B cell (primary cell): Measurements from ENCODE around the gene TP53TG5. TPM values are rescaled to one million over a fixed set of nuclear protein-coding genes. Genes with fewer than 3 reads are reported as not detected.

Experiments
- ATAC-seq: fragments of 200-7000 bp; cut with Tn5 transposase; one replicate; pipeline ENCODE4 v1.10.0; 2021; ENCODE audit warnings: low read depth, mild to moderate bottlenecking, moderate number of reproducible peaks, moderate library complexity
- CTCF ChIA-PET: fragments of 350-600 bp; sonication (Branson Sonifier 250); formaldehyde crosslinking; loops from one replicate; lab custom pipeline; 2021; ENCODE audit warnings: antibody characterized with exemption, inconsistent platforms; lab: Charles Lee
- POLR2A ChIA-PET: fragments of 350-600 bp; sonication (Branson Sonifier 250); formaldehyde crosslinking; loops from one replicate; lab custom pipeline; 2021; ENCODE audit warnings: antibody characterized with exemption; lab: Charles Lee
- DNase-seq: peaks from one replicate; pipeline ENCODE4 v3.0.0; 2013
- H2AFZ ChIP-seq: 2 replicates; pipeline ENCODE4 v1.6.1; 2012; ENCODE audit warnings: mild to moderate bottlenecking, low read depth, low read length; ENCODE audit not compliant: insufficient read depth, poor library complexity, severe bottlenecking
- H3K27ac ChIP-seq, 2 donors: 1 replicate in 1 of 2; 2 replicates in 1 of 2; pipeline ENCODE4 v1.5.1; 2012 to 2013; ENCODE audit warnings: low read length in 2 of 2, mild to moderate bottlenecking in 2 of 2, moderate library complexity in 1 of 2
- H3K27me3 ChIP-seq, 4 experiments: fragments of 200-600 bp in 1 of 4; sonication (generic) in 1 of 4; replicated peaks in 1 of 4; 1 replicate in 2 of 4; 2 replicates in 2 of 4; pipeline versions ENCODE4 v1.6.1 to v1.7.0; 2013 to 2016; ENCODE audit warnings: low read length in 3 of 4, mild to moderate bottlenecking in 2 of 4, mixed read lengths in 1 of 4, moderate library complexity in 1 of 4; ENCODE audit not compliant: insufficient read depth in 4 of 4, control insufficient read depth in 3 of 4; ENCODE audit errors: control extremely low read depth in 1 of 4
- H3K36me3 ChIP-seq, 2 experiments: replicated peaks in 1 of 2; 1 replicate in 1 of 2; 2 replicates in 1 of 2; pipeline versions ENCODE4 v1.6.1 to v1.7.1; 2013; ENCODE audit warnings: low read length in 1 of 2; ENCODE audit not compliant: insufficient read depth in 2 of 2, control insufficient read depth in 1 of 2; ENCODE audit errors: control extremely low read depth in 1 of 2, extremely low read depth in 1 of 2
- H3K4me1 ChIP-seq, 2 donors: fragments of 200-600 bp in 1 of 2; sonication (generic) in 1 of 2; 1 replicate in 1 of 2; 2 replicates in 1 of 2; pipeline versions ENCODE4 v1.5.1 to v1.6.1; 2013 to 2017; ENCODE audit warnings: low read length in 2 of 2; ENCODE audit not compliant: control insufficient read depth in 2 of 2, insufficient read depth in 2 of 2
- H3K4me2 ChIP-seq: replicated peaks from 2 replicates; pipeline ENCODE3; 2012; ENCODE audit warnings: mild to moderate bottlenecking, low read depth, low read length; ENCODE audit not compliant: poor library complexity, severe bottlenecking
- H3K4me3 ChIP-seq, 5 experiments: fragments of 200-600 bp in 1 of 5; sonication (generic) in 1 of 5; 1 replicate in 3 of 5; 2 replicates in 2 of 5; pipeline versions ENCODE4 v1.5.1 to v1.7.0; 2011 to 2016; ENCODE audit warnings: low read length in 4 of 5, mild to moderate bottlenecking in 4 of 5, low read depth in 2 of 5, control low read depth in 1 of 5, moderate library complexity in 1 of 5; ENCODE audit not compliant: insufficient read depth in 1 of 5; ENCODE audit errors: control extremely low read depth in 1 of 5, extremely low read depth in 1 of 5
- H3K79me2 ChIP-seq: fragments of 200-600 bp; sonication (generic); one replicate; pipeline ENCODE4 v1.6.0; 2016; ENCODE audit warnings: low read length; ENCODE audit not compliant: control insufficient read depth, insufficient read depth
- H3K9ac ChIP-seq: fragments of 200-600 bp; sonication (generic); 2 replicates; pipeline ENCODE4 v1.6.1; 2017; ENCODE audit warnings: mild to moderate bottlenecking, low read length, moderate library complexity
- H3K9me3 ChIP-seq, 3 donors: one replicate each; pipeline versions ENCODE4 v1.6.1 to v1.7.1; 2013; ENCODE audit warnings: low read length in 2 of 3; ENCODE audit not compliant: control insufficient read depth in 2 of 3, insufficient read depth in 1 of 3; ENCODE audit errors: control extremely low read depth in 1 of 3
- H4K20me1 ChIP-seq: 2 replicates; pipeline ENCODE4 v1.6.0; 2012; ENCODE audit warnings: mild to moderate bottlenecking, low read length; ENCODE audit not compliant: insufficient read depth, control insufficient read depth, poor library complexity, severe bottlenecking
- H3K27ac Mint-ChIP-seq: one replicate; pipeline ENCODE4 v1.8.0; 2021; ENCODE audit warnings: mixed read lengths
- H3K27me3 Mint-ChIP-seq: one replicate; pipeline ENCODE4 v1.8.0; 2021; ENCODE audit warnings: mixed read lengths
- H3K4me1 Mint-ChIP-seq: one replicate; pipeline ENCODE4 v1.8.0; 2021; ENCODE audit warnings: mixed read lengths
- H3K4me3 Mint-ChIP-seq: one replicate; pipeline ENCODE4 v1.8.0; 2021; ENCODE audit warnings: mixed read lengths
- H3K9me3 Mint-ChIP-seq: one replicate; pipeline ENCODE4 v1.8.0; 2022; ENCODE audit warnings: mixed read lengths; ENCODE audit not compliant: insufficient read depth
- EZH2 ChIP-seq: IDR thresholded peaks from 2 replicates; pipeline ENCODE4 v1.6.1; 2012; ENCODE audit warnings: borderline replicate concordance, low read depth, mild to moderate bottlenecking, moderate library complexity, low read length; ENCODE audit not compliant: insufficient read depth, poor library complexity, severe bottlenecking
- WGBS: methylation state at CpG from one replicate; pipeline ENCODE4 v1.1.5; 2013; ENCODE audit warnings: missing lambda C conversion rate; ENCODE audit not compliant: insufficient coverage; 5-methylcytosine and 5-hydroxymethylcytosine counted together
- intact Hi-C: fragments of 100-400 bp; cut with micrococcal nuclease; formaldehyde crosslinking; loops from one replicate; pipeline ENCODE4 v1.10.0; 2022
- polyA plus RNA-seq: library from polyadenylated mRNA; depleted of rRNA; stranded (reverse); fragments of >200 nt; gene quantifications from 2 replicates; pipeline ENCODE4 v1.2.3, GENCODE V29; 2012
- total RNA-seq, 2 donors: library from RNA; stranded (reverse); fragments of 120-200 nt in 1 of 2; gene quantifications; 1 replicate in 1 of 2; 2 replicates in 1 of 2; pipeline versions ENCODE4 v1.2.3 to v1.2.4, GENCODE V29; 2013 to 2022
- TF ChIP-seq, protein P1 (sequence below): fragments of 200-600 bp; IDR thresholded peaks from one replicate; pipeline ENCODE4 v1.8.0; 2022; ENCODE audit warnings: antibody characterized with exemption, mild to moderate bottlenecking

Gene TP53TG5
- total and polyA plus RNA-seq, 2 donors (not counting 1 experiment from before 2014, with no cell fraction given), result not detected

DNA sequence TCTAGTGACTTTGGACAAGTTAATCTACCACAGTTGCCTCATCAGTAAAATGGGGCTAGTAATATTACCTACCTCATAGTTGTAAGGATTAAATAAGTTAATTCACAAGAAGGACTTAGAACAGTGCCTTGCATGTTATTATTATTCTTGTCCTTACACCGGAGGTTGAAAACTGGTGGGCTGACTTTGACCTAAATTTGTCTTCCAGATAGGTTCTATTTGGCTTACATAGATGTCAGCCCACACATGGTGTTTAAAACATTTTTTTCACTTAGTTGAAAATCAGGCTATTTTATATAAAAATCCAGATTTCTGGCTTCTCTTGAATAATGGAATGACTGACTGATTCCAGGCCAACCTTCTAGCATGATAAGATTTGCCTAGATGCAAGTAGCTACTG lies 11.9 kb downstream of the TP53TG5 start:
- POLR2A ChIA-PET, result interaction anchor here (1.0 to 1.6 kb wide), 2 partner anchors 7 to 53 kb away, joined by 3 to 6 read pairs; no protein-coding TSS in a partner anchor

DNA sequence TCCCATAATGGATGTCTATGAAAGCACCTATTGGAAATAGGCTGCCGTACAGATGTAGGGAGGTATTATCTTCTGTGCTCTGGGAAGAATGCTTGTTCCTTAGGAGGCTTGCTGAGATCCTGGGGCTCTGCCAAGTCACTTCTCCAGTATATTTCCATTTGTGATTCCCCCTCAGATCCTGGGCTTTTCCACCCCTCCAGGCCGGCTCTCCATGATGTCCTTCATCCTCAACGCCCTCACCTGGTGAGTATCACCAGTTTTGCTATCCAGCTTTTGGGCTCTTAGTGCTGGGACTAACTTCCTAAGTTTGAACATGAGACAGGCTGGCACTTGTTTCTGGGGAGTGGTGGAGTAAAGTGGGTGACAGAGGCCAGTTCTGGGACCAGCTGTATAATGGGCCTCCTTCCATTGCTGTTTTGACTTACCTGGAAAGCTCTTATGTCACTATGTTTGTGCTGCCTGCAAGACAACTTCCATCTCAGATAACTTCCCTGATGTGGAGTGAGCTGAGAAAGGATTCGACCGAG lies 12.6 kb downstream of the TP53TG5 start:
- Mint-ChIP-seq H3K27me3 (no peaks in the 10 kb centered on the region), H3K9me3 (no peaks in the 10 kb centered on the region), H3K4me1 (peaks cover 70% of the 10 kb centered on the region), H3K4me3 (peak overlapping the region; percentile 44), H3K27ac (no peak overlapping the region)
- H3K9ac ChIP-seq, result no peak overlapping the region
- no peak overlapping the region for H3K27ac ChIP-seq
- TF ChIP-seq, protein P1, sequence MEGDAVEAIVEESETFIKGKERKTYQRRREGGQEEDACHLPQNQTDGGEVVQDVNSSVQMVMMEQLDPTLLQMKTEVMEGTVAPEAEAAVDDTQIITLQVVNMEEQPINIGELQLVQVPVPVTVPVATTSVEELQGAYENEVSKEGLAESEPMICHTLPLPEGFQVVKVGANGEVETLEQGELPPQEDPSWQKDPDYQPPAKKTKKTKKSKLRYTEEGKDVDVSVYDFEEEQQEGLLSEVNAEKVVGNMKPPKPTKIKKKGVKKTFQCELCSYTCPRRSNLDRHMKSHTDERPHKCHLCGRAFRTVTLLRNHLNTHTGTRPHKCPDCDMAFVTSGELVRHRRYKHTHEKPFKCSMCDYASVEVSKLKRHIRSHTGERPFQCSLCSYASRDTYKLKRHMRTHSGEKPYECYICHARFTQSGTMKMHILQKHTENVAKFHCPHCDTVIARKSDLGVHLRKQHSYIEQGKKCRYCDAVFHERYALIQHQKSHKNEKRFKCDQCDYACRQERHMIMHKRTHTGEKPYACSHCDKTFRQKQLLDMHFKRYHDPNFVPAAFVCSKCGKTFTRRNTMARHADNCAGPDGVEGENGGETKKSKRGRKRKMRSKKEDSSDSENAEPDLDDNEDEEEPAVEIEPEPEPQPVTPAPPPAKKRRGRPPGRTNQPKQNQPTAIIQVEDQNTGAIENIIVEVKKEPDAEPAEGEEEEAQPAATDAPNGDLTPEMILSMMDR, result no peak
- TF ChIP-seq EZH2, result no peak
- H2AFZ ChIP-seq, result no peak overlapping the region
- peaks cover 41% of the 10 kb centered on the region for H3K79me2 ChIP-seq
- H3K4me2 ChIP-seq, result no peak overlapping the region
- WGBS, result 100% methylated on average over 3 of the region's 5 CpGs
- ChIA-PET POLR2A (interaction anchor here (1.6 to 3.3 kb wide), 2 partner anchors 8 to 71 kb away, joined by 6 to 39 read pairs; no protein-coding TSS in a partner anchor), CTCF (interaction anchor here (0.7 to 20.6 kb wide), 9 partner anchors 9 to 1054 kb away, joined by 3 to 814 read pairs (median 12); partner anchors contain the start of genes FITM2 and TP53TG5)
- peaks cover 5 to 32% of the 10 kb centered on the region in 2 experiments for H3K36me3 ChIP-seq
- no peaks in the 10 kb centered on the region for H3K9me3 ChIP-seq
- H3K27me3 ChIP-seq, result no peaks in the 10 kb centered on the region
- peaks cover 71 to 74% of the 10 kb centered on the region in 2 donors for H3K4me1 ChIP-seq
- H4K20me1 ChIP-seq, result peaks cover 65% of the 10 kb centered on the region
- DNase-seq (no peak), ATAC-seq (no peak)
- H3K4me3 ChIP-seq, result no peak overlapping the region
- intact Hi-C loops, result loop anchor here (5.0 kb wide), 1 partner anchor 427 kb away; the partner anchor contains the start of genes DNTTIP1 and WFDC3

More for the DNA sequence above, 11.9 kb downstream of the TP53TG5 start:
- H3K4me3 ChIP-seq, result no peak overlapping the region
- H3K27me3 ChIP-seq, result no peaks in the 10 kb centered on the region
- Mint-ChIP-seq H3K27ac (no peak overlapping the region), H3K4me1 (peaks cover 77% of the 10 kb centered on the region), H3K27me3 (no peaks in the 10 kb centered on the region), H3K9me3 (no peaks in the 10 kb centered on the region), H3K4me3 (no peak overlapping the region)
- intact Hi-C loops, result loop anchor here (5.0 kb wide), 1 partner anchor 426 kb away; the partner anchor contains the start of genes DNTTIP1 and WFDC3
- H3K36me3 ChIP-seq, result peaks cover 5 to 32% of the 10 kb centered on the region in 2 experiments
- CTCF ChIA-PET, result interaction anchor here (0.7 to 20.6 kb wide), 12 partner anchors 9 to 1055 kb away, joined by 3 to 814 read pairs (median 4); partner anchors contain the start of gene FITM2
- H3K4me1 ChIP-seq, result peaks cover 77 to 80% of the 10 kb centered on the region in 2 donors
- DNase-seq (no peak), ATAC-seq (no peak)
- H3K4me2 ChIP-seq, result no peak overlapping the region
- no peaks in the 10 kb centered on the region for H3K9me3 ChIP-seq
- 100% methylated on average over 1 of the region's 1 CpG for WGBS
- H3K27ac ChIP-seq, result no peak overlapping the region
- H3K9ac ChIP-seq, result no peak overlapping the region
- H3K79me2 ChIP-seq, result peaks cover 47% of the 10 kb centered on the region
- TF ChIP-seq EZH2, result no peak
- TF ChIP-seq, protein P1, result no peak
- H2AFZ ChIP-seq, result no peak overlapping the region
- H4K20me1 ChIP-seq, result peaks cover 72% of the 10 kb centered on the region
